SK-MEL-5 (cell line): Measurements from ENCODE around the gene CNTNAP5. TPM values are rescaled to one million over a fixed set of nuclear protein-coding genes. Genes with fewer than 3 reads are reported as not detected.

Source experiments
- DNase-seq: peaks from one replicate; pipeline ENCODE4 v3.0.0-alpha.2; 2016; ENCODE audit warnings: low read depth, low spot score
- in situ Hi-C: cut with HindIII; loops from 2 replicates; pipeline ENCODE4 v1.10.0; 2016; ENCODE audit warnings: low sequenced_read_pairs, high pct_unique_total_duplicates, low pct_unique_long_range_greater_than_20kb
- total RNA-seq: library from RNA; depleted of rRNA; stranded (reverse); fragments of >200 nt; shearing (Covaris generic); gene quantifications from 2 replicates; pipeline ENCODE4 v1.2.3, GENCODE V29; 2014

CNTNAP5 gene
- total RNA-seq, 1 experiment from 2014 or later, result not detected

DNA sequence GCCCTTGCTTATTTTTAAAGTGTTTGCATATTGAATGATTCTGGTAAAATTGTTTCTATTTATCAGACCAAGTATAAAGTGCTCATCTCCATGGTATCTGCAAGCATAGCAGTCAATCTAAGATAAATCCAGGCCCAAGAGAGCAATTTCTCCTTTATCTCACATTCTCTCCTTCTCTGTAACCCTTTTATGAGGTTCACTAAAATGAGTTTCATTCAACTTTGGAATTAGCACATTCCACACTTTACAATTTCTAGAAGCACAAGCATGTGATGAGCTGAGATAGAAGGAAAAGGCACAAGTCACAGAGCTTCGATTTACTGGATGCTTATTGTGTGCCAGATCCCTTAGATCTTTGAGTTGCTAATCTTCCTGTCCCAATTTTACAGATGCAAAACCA is 97.3 kb downstream of the CNTNAP5 start:
- in situ Hi-C loops, result no loop called here
- DNase-seq, result no peak

- DNase-seq, result no peak
- in situ Hi-C loops, result no loop called here
Observed at GRCh38 chr2:124131276-124131675, 106.2 kb downstream of the CNTNAP5 start.

DNA sequence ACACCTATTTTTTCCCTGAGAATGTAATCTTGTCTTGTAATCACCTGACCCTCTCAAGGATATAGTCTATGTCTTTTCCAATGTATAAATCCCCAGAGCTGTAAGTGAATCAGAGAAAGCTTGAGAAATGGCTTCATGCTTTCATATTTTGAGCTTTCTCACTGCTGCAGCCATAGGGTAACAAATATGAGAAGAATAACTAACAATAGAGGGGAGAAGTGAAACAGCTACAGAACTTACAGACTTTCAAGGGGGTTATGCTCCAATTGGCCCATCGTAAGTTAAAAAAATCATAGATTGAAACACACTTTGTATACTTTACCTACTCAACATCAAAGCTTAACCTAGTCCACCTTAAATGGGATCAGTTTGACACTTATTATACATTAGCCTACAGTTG is 111.0 kb downstream of the CNTNAP5 start:
- no peak for DNase-seq
- in situ Hi-C loops, result no loop called here

- in situ Hi-C loops, result no loop called here
- DNase-seq, result no peak
Observed at GRCh38 chr2:124138076-124138475, 113.0 kb downstream of the CNTNAP5 start.

DNA sequence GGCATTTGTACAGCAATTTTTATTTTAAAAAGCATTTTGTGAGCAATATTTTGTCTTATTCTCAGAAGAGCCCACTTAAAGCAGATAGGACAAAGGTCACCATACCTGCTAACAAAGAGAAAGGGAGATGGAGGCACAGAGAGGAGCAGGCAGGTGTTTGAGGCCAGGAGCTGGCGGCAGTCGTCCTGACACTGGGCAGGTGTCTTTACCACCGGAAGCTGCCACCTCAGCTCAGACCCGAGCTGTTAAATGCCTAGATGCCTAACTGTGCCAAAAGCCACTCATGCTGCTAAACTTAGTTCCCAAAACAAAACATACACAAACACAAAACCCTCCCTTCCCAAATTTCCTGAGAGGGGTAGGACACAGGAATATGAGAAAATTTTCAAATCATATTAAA is 120.9 kb downstream of the CNTNAP5 start:
- DNase-seq, result no peak
- in situ Hi-C loops, result no loop called here

DNA sequence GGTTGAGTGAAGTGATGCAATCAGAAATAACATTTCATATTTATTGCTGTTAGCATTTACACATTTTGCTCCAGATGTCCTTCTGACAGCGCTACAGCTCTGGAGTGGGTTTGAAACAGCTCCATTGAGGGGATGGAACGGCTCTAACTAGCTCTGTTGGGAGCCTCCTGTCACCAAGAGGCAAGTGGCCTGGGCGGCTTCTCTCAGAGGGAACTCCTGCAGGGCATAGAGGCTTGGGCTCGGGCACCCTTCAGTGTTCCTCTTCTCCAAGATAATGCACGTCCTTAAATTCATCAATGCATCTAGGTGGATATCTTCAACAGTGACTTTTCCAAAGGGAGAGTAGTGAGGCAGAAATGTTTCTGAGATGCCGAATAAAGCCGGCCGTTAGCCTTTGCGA is 122.5 kb downstream of the CNTNAP5 start:
- DNase-seq, result no peak
- in situ Hi-C loops, result no loop called here

DNA sequence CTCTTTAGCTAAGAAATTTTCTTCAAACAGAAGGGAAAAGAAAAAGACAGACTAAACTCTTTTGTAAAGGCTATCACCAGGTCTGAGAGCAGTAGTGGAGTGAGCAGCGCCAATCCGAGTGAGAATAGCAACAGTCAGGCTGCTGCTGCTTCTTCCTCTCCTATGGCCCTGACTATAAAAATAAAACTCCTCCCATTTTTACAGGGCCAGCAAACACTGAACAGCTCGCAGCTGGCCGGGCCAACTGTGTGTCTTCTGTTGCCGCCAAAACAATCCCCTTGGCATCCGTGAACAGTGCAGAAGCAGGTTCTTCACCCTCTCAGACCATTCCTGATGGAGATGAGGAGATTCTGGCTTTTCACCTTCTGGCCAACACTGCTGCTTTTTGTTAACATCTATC is 124.5 kb downstream of the CNTNAP5 start:
- in situ Hi-C loops, result no loop called here
- DNase-seq, result no peak

DNA sequence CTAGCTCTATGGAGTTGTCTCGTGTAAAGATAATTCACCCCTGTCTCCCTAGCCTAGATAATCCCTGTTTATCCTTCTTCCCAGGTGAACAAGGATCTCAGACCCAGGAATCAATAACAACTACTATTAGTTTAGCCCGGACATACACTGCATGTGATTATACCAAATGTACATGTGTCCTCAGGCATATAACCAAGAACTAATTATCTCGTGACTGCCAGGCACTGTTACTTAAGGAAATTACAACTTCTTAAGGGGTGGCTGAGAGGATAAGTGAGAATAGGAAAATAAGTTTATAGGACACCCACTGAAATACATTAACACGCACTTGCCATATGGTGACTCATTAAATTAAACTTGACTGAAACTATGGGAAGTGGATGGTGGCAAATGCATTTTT is 126.6 kb downstream of the CNTNAP5 start:
- in situ Hi-C loops, result no loop called here
- no peak for DNase-seq

- DNase-seq, result no peak
- in situ Hi-C loops, result no loop called here
Observed at GRCh38 chr2:124153713-124154112, 128.6 kb downstream of the CNTNAP5 start.

DNA sequence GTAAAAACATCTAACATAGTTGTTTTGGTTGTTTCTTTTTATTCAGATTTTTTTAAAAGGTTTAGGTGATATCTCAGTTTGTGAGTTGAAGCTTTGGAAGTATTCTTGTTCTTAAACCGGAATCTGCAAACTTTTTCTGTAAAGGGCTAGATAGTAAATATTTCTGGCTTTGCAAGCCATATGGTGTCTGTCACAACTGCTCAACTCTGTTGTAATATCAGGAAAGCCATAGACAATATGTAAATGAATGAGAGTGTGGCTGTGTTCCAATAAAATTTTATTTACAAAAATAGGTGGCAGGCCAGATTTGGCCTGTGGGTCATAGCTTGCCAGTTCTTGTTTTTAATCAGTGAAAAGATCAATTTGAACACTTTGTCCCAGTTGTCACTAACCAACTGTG is 134.1 kb downstream of the CNTNAP5 start:
- in situ Hi-C loops, result no loop called here
- DNase-seq, result no peak

DNA sequence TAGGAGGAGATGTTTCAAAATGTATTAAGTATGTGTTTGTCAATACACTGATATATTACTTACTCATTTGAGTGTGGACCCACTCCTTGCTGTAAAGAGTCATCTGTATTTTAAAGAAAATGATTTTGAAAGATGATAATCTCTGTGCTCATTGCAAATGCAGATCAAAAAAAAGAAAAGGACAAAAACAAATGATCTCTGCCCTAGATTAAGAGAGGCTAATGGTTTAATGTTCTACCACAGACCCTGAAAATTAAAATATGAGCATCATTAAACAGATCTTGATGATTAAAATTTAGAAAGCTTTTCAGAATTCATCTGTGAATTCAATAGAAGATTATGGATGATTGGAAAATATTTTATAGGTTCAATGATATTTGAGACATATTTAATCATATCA is 136.5 kb downstream of the CNTNAP5 start:
- no peak for DNase-seq
- in situ Hi-C loops, result no loop called here

- DNase-seq, result no peak
- in situ Hi-C loops, result no loop called here
Observed at GRCh38 chr2:124162256-124162655, 137.2 kb downstream of the CNTNAP5 start.

- in situ Hi-C loops, result no loop called here
- no peak for DNase-seq
Observed at GRCh38 chr2:124163840-124164239, 138.8 kb downstream of the CNTNAP5 start.

GRCh38 chr2:124165698-124166097 is 140.6 kb downstream of the CNTNAP5 start:
- in situ Hi-C loops, result no loop called here
- no peak for DNase-seq

DNA sequence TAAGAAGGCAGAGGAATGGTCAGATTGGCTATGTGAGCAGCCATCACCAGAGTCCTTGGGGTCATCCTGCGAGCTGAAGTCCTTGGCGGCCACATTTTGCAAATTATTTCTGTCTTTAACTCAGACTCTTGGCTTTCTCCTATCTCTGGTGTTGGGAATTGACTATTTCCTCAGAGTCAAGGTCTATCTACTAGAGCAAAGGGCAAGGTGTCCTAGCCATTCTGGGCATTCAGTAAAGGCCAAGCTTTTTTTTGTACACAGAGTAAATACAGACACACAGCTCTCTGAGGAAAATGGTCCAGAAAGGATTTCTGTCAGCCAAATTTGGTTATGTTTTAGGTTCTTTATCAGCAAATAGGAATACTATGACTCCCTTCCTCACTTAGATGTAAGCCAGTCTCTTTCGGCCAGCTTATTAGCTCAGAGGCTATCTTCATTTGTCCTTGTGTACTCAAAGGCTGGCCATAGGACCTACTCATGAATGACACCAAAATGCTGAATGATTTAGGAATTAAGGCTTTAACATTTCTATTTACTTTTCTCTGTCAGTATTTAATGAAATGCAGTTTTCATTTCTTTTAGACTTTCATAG is 146.5 kb downstream of the CNTNAP5 start:
- DNase-seq, result no peak
- in situ Hi-C loops, result no loop called here

DNA sequence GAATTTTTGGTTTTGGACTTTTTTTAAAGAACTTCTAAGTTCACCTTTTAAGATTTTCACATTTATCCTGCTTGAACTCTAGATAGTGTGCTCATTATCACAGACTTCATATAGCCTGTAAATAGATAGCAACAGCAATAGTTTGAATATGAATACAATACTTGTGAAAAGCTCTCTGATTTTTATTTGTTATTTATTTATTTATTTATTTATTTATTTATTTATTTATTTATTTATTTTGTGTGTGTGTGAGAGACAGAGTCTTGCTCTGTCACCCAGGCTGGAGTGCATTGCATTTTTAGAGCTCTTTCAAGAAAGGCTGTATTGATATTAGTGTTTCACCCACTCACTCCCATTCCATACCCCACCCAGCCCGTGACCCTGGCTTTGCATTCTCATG is 153.6 kb downstream of the CNTNAP5 start:
- no peak for DNase-seq
- in situ Hi-C loops, result no loop called here

GRCh38 chr2:124180635-124181034 is 155.5 kb downstream of the CNTNAP5 start:
- in situ Hi-C loops, result no loop called here
- DNase-seq, result no peak

GRCh38 chr2:124186801-124187200 is 161.7 kb downstream of the CNTNAP5 start:
- DNase-seq, result no peak
- in situ Hi-C loops, result no loop called here

DNA sequence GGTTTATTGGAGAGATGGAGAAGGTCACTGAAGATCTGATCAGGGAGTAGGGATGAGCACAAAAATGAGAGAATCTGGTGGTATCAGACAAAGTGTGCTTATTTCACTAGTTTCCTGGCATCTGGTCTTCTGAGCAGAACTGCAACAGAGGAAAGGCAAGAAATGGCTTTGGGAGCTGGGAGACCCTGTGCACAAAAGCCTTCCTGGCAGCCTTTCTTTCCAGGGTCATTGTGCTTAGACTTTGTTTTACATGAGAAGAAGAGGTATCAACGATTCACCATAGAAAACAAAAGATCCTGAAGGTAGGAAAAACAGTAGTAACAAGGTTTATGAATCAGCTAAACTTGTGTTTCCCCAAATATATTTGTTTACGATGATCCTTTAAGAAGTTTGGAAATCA is 162.9 kb downstream of the CNTNAP5 start:
- in situ Hi-C loops, result no loop called here

GRCh38 chr2:124193706-124194105 is 168.6 kb downstream of the CNTNAP5 start:
- in situ Hi-C loops, result no loop called here
- DNase-seq, result no peak

More for the DNA sequence above, 162.9 kb downstream of the CNTNAP5 start:
- no peak for DNase-seq
